Loucy (cell line): ENCODE measurements around the gene PPP3CA.

Source experiments
- EZH2phosphoT487 ChIP-seq: fragments of 200-600 bp; IDR thresholded peaks from 2 replicates; pipeline ENCODE4 v1.6.1; 2018; ENCODE audit warnings: antibody characterized with exemption, mild to moderate bottlenecking, moderate library complexity, borderline replicate concordance
- TF ChIP-seq, protein P1 (sequence below): fragments of 200-600 bp; sonication (generic); conservative IDR thresholded peaks from 2 replicates; pipeline ENCODE4 v1.5.1; 2014; ENCODE audit warnings: mild to moderate bottlenecking, antibody characterized with exemption, low read length

DNA sequence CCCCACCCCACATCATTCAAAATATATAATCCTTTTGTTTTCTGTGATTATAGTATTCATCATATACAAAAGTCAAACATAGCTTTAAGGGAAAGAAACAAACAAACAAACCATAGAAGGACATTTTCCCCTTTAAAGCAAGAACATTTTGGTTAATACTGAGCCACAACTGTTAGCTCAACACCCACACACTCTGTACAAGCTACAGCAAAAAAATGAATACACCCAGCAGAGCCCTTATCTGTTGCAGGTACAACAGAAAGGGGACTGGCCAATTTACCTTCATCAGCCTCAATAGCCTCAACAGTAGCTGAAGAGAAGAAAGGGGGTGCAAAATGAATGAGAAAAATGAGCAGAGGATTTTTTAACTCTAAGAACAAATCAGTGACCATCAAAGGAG is 318.4 kb downstream of the PPP3CA start:
- TF ChIP-seq, protein P1, sequence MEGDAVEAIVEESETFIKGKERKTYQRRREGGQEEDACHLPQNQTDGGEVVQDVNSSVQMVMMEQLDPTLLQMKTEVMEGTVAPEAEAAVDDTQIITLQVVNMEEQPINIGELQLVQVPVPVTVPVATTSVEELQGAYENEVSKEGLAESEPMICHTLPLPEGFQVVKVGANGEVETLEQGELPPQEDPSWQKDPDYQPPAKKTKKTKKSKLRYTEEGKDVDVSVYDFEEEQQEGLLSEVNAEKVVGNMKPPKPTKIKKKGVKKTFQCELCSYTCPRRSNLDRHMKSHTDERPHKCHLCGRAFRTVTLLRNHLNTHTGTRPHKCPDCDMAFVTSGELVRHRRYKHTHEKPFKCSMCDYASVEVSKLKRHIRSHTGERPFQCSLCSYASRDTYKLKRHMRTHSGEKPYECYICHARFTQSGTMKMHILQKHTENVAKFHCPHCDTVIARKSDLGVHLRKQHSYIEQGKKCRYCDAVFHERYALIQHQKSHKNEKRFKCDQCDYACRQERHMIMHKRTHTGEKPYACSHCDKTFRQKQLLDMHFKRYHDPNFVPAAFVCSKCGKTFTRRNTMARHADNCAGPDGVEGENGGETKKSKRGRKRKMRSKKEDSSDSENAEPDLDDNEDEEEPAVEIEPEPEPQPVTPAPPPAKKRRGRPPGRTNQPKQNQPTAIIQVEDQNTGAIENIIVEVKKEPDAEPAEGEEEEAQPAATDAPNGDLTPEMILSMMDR: no peak
- no peak for TF ChIP-seq EZH2phosphoT487
